Type B pancreatic cell (in vitro differentiated cells): ENCODE measurements around the gene MLXIP. TPM values are rescaled to one million over a fixed set of nuclear protein-coding genes. Genes with fewer than 3 reads are reported as not detected.

Experiments
- DNase-seq: peaks from one replicate; pipeline ENCODE4 v3.0.0; 2021; ENCODE audit warnings: mixed read lengths; ENCODE audit not compliant: unreplicated experiment; ENCODE audit errors: extremely low spot score
- H3K27ac Mint-ChIP-seq: 2 replicates; pipeline ENCODE4 v1.8.0; 2021; ENCODE audit warnings: mild to moderate bottlenecking, mixed read lengths
- H3K27me3 Mint-ChIP-seq: 2 replicates; pipeline ENCODE4 v1.8.0; 2021; ENCODE audit warnings: mixed read lengths
- H3K36me3 Mint-ChIP-seq: 2 replicates; pipeline ENCODE4 v1.8.0; 2021; ENCODE audit warnings: mixed read lengths
- H3K4me1 Mint-ChIP-seq: one replicate; pipeline ENCODE4 v1.8.0; 2021; ENCODE audit warnings: mixed read lengths; ENCODE audit not compliant: unreplicated experiment
- H3K4me3 Mint-ChIP-seq: 2 replicates; pipeline ENCODE4 v1.8.0; 2021; ENCODE audit warnings: mild to moderate bottlenecking, mixed read lengths
- H3K9me3 Mint-ChIP-seq: 2 replicates; pipeline ENCODE4 v1.8.0; 2021; ENCODE audit warnings: mixed read lengths
- CTCF ChIP-seq: fragments of 200-600 bp; sonication (generic); conservative IDR thresholded peaks from 2 replicates; pipeline ENCODE4 v1.5.0; 2021; ENCODE audit warnings: antibody characterized with exemption, mild to moderate bottlenecking
- total RNA-seq: library from RNA; stranded (reverse); gene quantifications from 2 replicates; pipeline ENCODE4 v1.2.1, GENCODE V29; 2021; ENCODE audit warnings: low replicate concordance

Gene MLXIP
- total RNA-seq, 1 donor from 2014 or later, result 44.5 TPM

- Mint-ChIP-seq H3K36me3 (peaks cover 3% of the 10 kb centered on the region), H3K9me3 (no peaks in the 10 kb centered on the region), H3K27me3 (peaks cover 4% of the 10 kb centered on the region), H3K4me1 (peaks cover 6% of the 10 kb centered on the region), H3K27ac (no peak overlapping the region), H3K4me3 (no peak overlapping the region)
- no peak for DNase-seq
- no peak for TF ChIP-seq CTCF
These were observed 70.1 kb downstream of the MLXIP start for GRCh38 chr12:122148657-122149056.

- no peak for DNase-seq
- Mint-ChIP-seq H3K36me3 (no peaks in the 10 kb centered on the region), H3K4me1 (peaks cover 6% of the 10 kb centered on the region), H3K4me3 (no peak overlapping the region), H3K27me3 (peaks cover 8% of the 10 kb centered on the region), H3K27ac (no peak overlapping the region), H3K9me3 (no peaks in the 10 kb centered on the region)
- TF ChIP-seq CTCF, result no peak
These were observed 71.6 kb downstream of the MLXIP start for GRCh38 chr12:122150127-122150681.

GRCh38 chr12:122152754-122153153 lies 74.2 kb downstream of the MLXIP start:
- no peaks in the 10 kb centered on the region for H3K36me3 Mint-ChIP-seq
- H3K27me3 Mint-ChIP-seq, result peaks cover 17% of the 10 kb centered on the region
- no peak for TF ChIP-seq CTCF

GRCh38 chr12:122155705-122156104 lies 77.1 kb downstream of the MLXIP start:
- H3K4me1 Mint-ChIP-seq, result no peaks in the 10 kb centered on the region
- no peaks in the 10 kb centered on the region for H3K9me3 Mint-ChIP-seq
- peaks cover 17% of the 10 kb centered on the region for H3K27me3 Mint-ChIP-seq
- no peak overlapping the region for H3K4me3 Mint-ChIP-seq
- H3K27ac Mint-ChIP-seq, result no peak overlapping the region
- DNase-seq, result no peak
- TF ChIP-seq CTCF, result no peak
- H3K36me3 Mint-ChIP-seq, result no peaks in the 10 kb centered on the region

More at GRCh38 chr12:122152754-122153153, 74.2 kb downstream of the MLXIP start:
- peaks cover 6% of the 10 kb centered on the region for H3K4me1 Mint-ChIP-seq
- DNase-seq, result no peak
- no peak overlapping the region for H3K27ac Mint-ChIP-seq
- no peak overlapping the region for H3K4me3 Mint-ChIP-seq
- no peaks in the 10 kb centered on the region for H3K9me3 Mint-ChIP-seq

DNA sequence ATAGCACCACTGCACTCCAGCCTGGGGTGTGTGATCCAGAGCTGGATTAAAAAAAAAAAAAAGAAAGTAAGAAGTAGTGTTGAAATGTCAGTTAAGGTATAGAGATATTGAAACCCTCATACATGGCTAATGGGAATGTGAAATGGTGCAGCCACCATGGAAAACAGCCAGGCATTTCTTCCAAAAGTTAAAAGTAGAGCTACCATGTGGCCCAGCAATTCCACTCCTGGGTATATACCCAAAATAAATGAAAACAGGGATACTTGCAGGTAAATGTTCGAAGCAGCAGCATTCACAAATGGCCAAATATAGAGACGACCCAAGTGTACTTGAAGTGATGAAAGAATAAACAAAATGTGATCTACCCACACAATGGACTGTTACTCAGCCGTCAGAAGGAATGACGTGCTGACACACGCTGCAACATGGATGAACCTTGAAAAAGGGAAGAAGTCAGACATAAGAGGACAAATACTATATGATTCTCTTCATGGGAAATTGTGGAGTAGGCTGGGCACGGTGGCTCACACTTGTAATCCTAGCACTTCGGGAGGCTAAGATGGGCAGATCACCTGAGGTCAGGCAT lies 80.2 kb downstream of the MLXIP start:
- no peak for DNase-seq
- no peak for TF ChIP-seq CTCF
- no peaks in the 10 kb centered on the region for H3K9me3 Mint-ChIP-seq
- no peak overlapping the region for H3K27ac Mint-ChIP-seq
- peaks cover 13% of the 10 kb centered on the region for H3K27me3 Mint-ChIP-seq
- no peak overlapping the region for H3K4me3 Mint-ChIP-seq
- H3K36me3 Mint-ChIP-seq, result no peaks in the 10 kb centered on the region
- H3K4me1 Mint-ChIP-seq, result no peaks in the 10 kb centered on the region
